GM12891 (cell line): ENCODE measurements around the gene SRGAP1.

ENCODE experiments used
- DNase-seq: peaks from one replicate; pipeline ENCODE4 v3.0.0; 2011; ENCODE audit warnings: low spot score; ENCODE audit not compliant: insufficient read length
- FAIRE-seq: peaks from 2 replicates; lab custom pipeline; 2011; peaks lifted over from hg19 to GRCh38; lab: Jason Lieb, UNC
- PAX5 ChIP-seq: IDR thresholded peaks from 2 replicates; pipeline ENCODE4 v1.6.1; 2011; ENCODE audit warnings: low read length, moderate library complexity, mild to moderate bottlenecking; ENCODE audit not compliant: insufficient read depth, severe bottlenecking
- POLR2A ChIP-seq: IDR thresholded peaks from 2 replicates; pipeline ENCODE4 v1.6.1; 2011; ENCODE audit warnings: low read depth, low read length, control low read depth
- POLR2AphosphoS5 ChIP-seq: IDR thresholded peaks from 2 replicates; pipeline ENCODE4 v1.6.1; 2011; ENCODE audit warnings: low read depth, low read length, control low read depth
- POU2F2 ChIP-seq: IDR thresholded peaks from 2 replicates; pipeline ENCODE4 v1.6.1; 2011; ENCODE audit warnings: low read depth, mild to moderate bottlenecking, control low read depth, low read length, moderate library complexity
- SPI1 ChIP-seq: IDR thresholded peaks from 2 replicates; pipeline ENCODE4 v1.6.1; 2011; ENCODE audit warnings: low read depth, low read length, control low read depth
- TAF1 ChIP-seq: IDR thresholded peaks from 2 replicates; pipeline ENCODE4 v1.6.1; 2011; ENCODE audit warnings: low read depth, low read length, control low read depth

Gene SRGAP1

GRCh38 chr12:63948211-63948610 is 103.7 kb downstream of the SRGAP1 start:
- FAIRE-seq, result no peak
- DNase-seq, result no peak
- TF ChIP-seq TAF1, result no peak
- TF ChIP-seq POLR2A, result no peak
- no peak for TF ChIP-seq POU2F2
- TF ChIP-seq PAX5, result no peak
- no peak for TF ChIP-seq POLR2AphosphoS5
- no peak for TF ChIP-seq SPI1

GRCh38 chr12:63949902-63950301 is 105.4 kb downstream of the SRGAP1 start:
- TF ChIP-seq POLR2AphosphoS5 (no peak), POU2F2 (no peak), PAX5 (no peak), TAF1 (no peak)
- FAIRE-seq (no peak), DNase-seq (no peak)

- TF ChIP-seq TAF1 (no peak), POLR2A (no peak), SPI1 (no peak), POU2F2 (no peak), POLR2AphosphoS5 (no peak), PAX5 (no peak)
- DNase-seq (no peak), FAIRE-seq (no peak)
These were observed 108.5 kb downstream of the SRGAP1 start for GRCh38 chr12:63952995-63953394.

GRCh38 chr12:63955831-63956666 is 111.5 kb downstream of the SRGAP1 start:
- FAIRE-seq, result no peak
- DNase-seq, result no peak
- TF ChIP-seq TAF1 (no peak), SPI1 (peak; percentile 65)

- FAIRE-seq, result no peak
- TF ChIP-seq TAF1, result no peak
- TF ChIP-seq SPI1, result no peak
- TF ChIP-seq PAX5, result no peak
- TF ChIP-seq POLR2AphosphoS5, result no peak
- TF ChIP-seq POU2F2, result no peak
- TF ChIP-seq POLR2A, result no peak
- no peak for DNase-seq
These were observed 113.0 kb downstream of the SRGAP1 start for GRCh38 chr12:63957496-63957895.

- FAIRE-seq (no peak), DNase-seq (no peak)
- TF ChIP-seq POLR2AphosphoS5, result no peak
- no peak for TF ChIP-seq SPI1
- TF ChIP-seq TAF1, result no peak
- no peak for TF ChIP-seq POU2F2
- TF ChIP-seq PAX5, result no peak
- TF ChIP-seq POLR2A, result no peak
These were observed 114.5 kb downstream of the SRGAP1 start for GRCh38 chr12:63958876-63959580.

- FAIRE-seq, result no peak
- TF ChIP-seq TAF1 (no peak), SPI1 (no peak), POLR2AphosphoS5 (no peak), POLR2A (no peak), PAX5 (no peak), POU2F2 (no peak)
- no peak for DNase-seq
These were observed 116.5 kb downstream of the SRGAP1 start for GRCh38 chr12:63961048-63961447.

- DNase-seq (no peak), FAIRE-seq (no peak)
- TF ChIP-seq POLR2A, result no peak
- TF ChIP-seq POLR2AphosphoS5, result no peak
- TF ChIP-seq SPI1, result no peak
- no peak for TF ChIP-seq POU2F2
- TF ChIP-seq PAX5, result no peak
- TF ChIP-seq TAF1, result no peak
These were observed 117.0 kb downstream of the SRGAP1 start for GRCh38 chr12:63961543-63961942.

- DNase-seq (no peak), FAIRE-seq (no peak)
- TF ChIP-seq POLR2AphosphoS5 (no peak), POU2F2 (no peak), TAF1 (no peak), POLR2A (no peak), SPI1 (no peak), PAX5 (no peak)
These were observed 119.4 kb downstream of the SRGAP1 start for GRCh38 chr12:63963868-63964267.

GRCh38 chr12:63964301-63964700 is 119.8 kb downstream of the SRGAP1 start:
- DNase-seq (no peak), FAIRE-seq (no peak)
- no peak for TF ChIP-seq PAX5
- no peak for TF ChIP-seq TAF1
- no peak for TF ChIP-seq POU2F2
- no peak for TF ChIP-seq POLR2AphosphoS5
- TF ChIP-seq SPI1, result no peak
- TF ChIP-seq POLR2A, result no peak
